Measurements from ENCODE around the gene CCDC92B. TPM values are rescaled to one million over a fixed set of nuclear protein-coding genes. Genes with fewer than 3 reads are reported as not detected.

CCDC92B gene
- total RNA-seq, 6 experiments from 2014 or later: not detected

DNA sequence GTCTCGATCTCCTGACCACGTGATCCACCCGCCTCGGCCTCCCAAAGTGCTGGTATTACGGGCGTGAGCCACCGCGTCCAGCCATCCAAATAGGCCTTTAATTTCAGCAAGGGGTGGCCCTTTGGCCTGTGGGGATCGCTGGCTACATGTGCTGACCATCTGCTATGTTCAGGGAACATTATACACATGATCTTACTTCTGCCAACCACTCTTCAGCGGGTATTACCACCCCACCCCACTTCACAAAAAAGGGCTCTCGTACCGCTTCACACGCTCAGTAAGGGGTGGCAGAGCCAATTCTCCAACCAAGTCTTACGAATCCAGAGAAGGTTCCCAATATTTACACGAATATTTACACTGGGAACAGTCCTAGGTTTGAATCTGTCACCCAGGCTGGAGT is 11.8 kb downstream of the CCDC92B start:
- Histone ChIP-seq H3K9me3 (no peaks in the 10 kb centered on the region), H3K4me3 (no peak overlapping the region), H3K36me3 (no peaks in the 10 kb centered on the region), H3K4me1 (no peaks in the 10 kb centered on the region), H3K27ac (no peak overlapping the region), H3K27me3 (no peaks in the 10 kb centered on the region)
- intact Hi-C loops (cut with DNase I): no loop called here
- 73% methylated on average over 8 of the region's 15 CpGs for WGBS (ENCODE audit: insufficient coverage, low coverage, low lambda C conversion rate, missing lambda C conversion rate)
- DNase-seq (no peak), ATAC-seq (no peak)
- TF ChIP-seq POLR2A (IDR thresholded peaks at IDR 0.05): no peak
- TF ChIP-seq, protein P1, sequence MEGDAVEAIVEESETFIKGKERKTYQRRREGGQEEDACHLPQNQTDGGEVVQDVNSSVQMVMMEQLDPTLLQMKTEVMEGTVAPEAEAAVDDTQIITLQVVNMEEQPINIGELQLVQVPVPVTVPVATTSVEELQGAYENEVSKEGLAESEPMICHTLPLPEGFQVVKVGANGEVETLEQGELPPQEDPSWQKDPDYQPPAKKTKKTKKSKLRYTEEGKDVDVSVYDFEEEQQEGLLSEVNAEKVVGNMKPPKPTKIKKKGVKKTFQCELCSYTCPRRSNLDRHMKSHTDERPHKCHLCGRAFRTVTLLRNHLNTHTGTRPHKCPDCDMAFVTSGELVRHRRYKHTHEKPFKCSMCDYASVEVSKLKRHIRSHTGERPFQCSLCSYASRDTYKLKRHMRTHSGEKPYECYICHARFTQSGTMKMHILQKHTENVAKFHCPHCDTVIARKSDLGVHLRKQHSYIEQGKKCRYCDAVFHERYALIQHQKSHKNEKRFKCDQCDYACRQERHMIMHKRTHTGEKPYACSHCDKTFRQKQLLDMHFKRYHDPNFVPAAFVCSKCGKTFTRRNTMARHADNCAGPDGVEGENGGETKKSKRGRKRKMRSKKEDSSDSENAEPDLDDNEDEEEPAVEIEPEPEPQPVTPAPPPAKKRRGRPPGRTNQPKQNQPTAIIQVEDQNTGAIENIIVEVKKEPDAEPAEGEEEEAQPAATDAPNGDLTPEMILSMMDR (IDR thresholded peaks at IDR 0.05): no peak

DNA sequence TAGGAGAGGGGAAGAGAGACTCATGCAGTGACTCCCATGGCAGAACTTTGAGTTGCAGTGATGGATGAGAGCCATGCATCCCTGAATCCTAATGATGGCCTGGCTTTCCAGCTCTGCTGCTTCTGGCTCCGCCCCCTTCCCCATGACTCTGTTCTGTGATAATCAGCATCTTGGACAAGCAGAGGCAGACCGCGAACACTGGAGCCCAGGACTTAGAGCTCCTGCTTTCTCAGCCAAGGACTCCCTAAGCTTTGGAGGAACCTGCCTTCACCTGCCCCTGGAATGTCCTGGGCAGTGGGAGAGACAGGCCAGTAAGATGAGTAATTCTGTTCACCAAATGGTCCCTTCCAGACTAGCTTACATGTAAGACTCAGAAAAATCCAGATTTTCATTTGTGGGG is 12.5 kb downstream of the CCDC92B start:
- DNase-seq (no peak), ATAC-seq (no peak)
- no peaks in the 10 kb centered on the region for H3K36me3 ChIP-seq
- no peak for TF ChIP-seq POLR2A (IDR thresholded peaks at IDR 0.05)
- TF ChIP-seq, protein P1 (IDR thresholded peaks at IDR 0.05): no peak
- intact Hi-C loops (cut with DNase I): no loop called here
- H3K4me1 ChIP-seq: no peaks in the 10 kb centered on the region
- H3K27me3 ChIP-seq: no peaks in the 10 kb centered on the region
- no peak overlapping the region for H3K27ac ChIP-seq
- no CpG with 5 or more reads among the region's 3 CpGs for WGBS (ENCODE audit: insufficient coverage, low coverage, low lambda C conversion rate, missing lambda C conversion rate)
- H3K9me3 ChIP-seq: no peaks in the 10 kb centered on the region
- no peak overlapping the region for H3K4me3 ChIP-seq

DNA sequence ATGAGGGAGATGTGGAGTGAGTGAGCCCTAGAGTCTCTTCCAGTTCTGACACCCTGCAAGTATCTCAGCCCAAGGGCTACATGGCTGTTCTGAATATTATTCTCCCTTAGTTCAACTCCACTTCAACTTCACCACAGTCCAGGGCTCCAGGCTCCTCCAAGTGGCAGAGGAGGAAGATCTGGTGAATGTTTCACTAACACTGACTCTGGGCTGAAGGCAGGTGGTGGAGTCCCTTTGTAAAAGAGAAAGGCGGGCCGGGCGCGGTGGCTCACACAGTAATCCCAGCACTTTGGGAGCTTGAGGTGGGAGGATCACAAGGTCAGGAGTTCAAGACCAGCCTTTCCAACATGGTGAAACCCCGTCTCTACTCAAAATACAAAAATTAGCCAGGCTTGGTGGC is 13.6 kb downstream of the CCDC92B start:
- Histone ChIP-seq H3K4me3 (no peak overlapping the region), H3K27me3 (no peaks in the 10 kb centered on the region), H3K9me3 (no peaks in the 10 kb centered on the region), H3K27ac (no peak overlapping the region), H3K36me3 (no peaks in the 10 kb centered on the region), H3K4me1 (no peaks in the 10 kb centered on the region)
- WGBS (ENCODE audit: insufficient coverage, low coverage, low lambda C conversion rate, missing lambda C conversion rate): 62% methylated on average over 5 of the region's 5 CpGs
- DNase-seq (no peak), ATAC-seq (no peak)
- TF ChIP-seq, protein P1 (IDR thresholded peaks at IDR 0.05): no peak
- no peak for TF ChIP-seq POLR2A (IDR thresholded peaks at IDR 0.05)
- intact Hi-C loops (cut with DNase I): no loop called here

DNA sequence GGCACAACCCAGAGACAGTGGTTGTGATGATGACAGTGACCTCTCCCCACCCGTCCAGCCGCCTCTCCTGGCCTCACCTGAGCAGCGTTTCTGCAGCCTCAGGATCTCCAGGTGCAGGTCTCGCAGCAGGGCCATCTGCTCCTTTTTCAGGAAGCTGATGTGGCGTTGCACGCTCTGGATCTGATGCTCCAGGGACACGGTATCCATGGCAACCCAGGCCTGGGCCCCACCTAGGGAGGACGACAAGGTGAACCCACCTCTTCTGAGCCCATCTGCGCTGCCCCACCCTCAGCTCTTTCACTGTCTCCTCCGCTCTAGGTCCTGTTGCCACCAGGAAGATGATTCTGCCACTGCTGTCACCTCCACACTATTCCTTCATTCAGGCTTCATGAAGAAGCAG is 14.5 kb downstream of the CCDC92B start:
- Histone ChIP-seq H3K27ac (no peak overlapping the region), H3K9me3 (no peaks in the 10 kb centered on the region), H3K36me3 (no peaks in the 10 kb centered on the region), H3K4me3 (no peak overlapping the region), H3K27me3 (no peaks in the 10 kb centered on the region), H3K4me1 (no peaks in the 10 kb centered on the region)
- DNase-seq (no peak), ATAC-seq (no peak)
- 73% methylated on average over 4 of the region's 10 CpGs for WGBS (ENCODE audit: insufficient coverage, low coverage, low lambda C conversion rate, missing lambda C conversion rate)
- intact Hi-C loops (cut with DNase I): no loop called here
- no peak for TF ChIP-seq POLR2A (IDR thresholded peaks at IDR 0.05)

DNA sequence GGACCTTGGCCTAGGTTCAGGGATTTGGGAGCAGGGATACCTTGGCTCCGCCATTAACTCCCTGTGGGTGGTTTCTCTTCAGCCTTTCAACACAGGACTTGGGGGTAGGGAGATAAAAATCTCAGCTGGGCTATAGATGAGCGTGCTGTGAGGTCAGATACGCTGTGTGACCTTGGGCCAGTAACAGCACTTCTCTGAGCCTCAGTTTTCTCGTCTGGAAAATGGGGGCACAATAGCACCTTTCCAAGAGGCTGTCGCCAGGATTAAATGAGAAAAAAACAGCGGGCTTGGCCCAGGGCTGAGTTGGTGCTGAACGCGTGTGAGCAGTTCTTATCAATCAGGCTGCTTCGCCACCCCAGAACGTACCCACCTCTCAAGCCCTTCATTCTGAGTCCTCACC is 17.6 kb downstream of the CCDC92B start:
- intact Hi-C loops (cut with DNase I): no loop called here
- H3K4me3 ChIP-seq: no peak overlapping the region
- ATAC-seq: no peak
- 57% methylated on average over 7 of the region's 10 CpGs for WGBS (ENCODE audit: insufficient coverage, low coverage, low lambda C conversion rate, missing lambda C conversion rate)
- H3K36me3 ChIP-seq: no peaks in the 10 kb centered on the region
- H3K27me3 ChIP-seq: no peaks in the 10 kb centered on the region
- no peak overlapping the region for H3K27ac ChIP-seq
- no peak for DNase-seq
- no peaks in the 10 kb centered on the region for H3K9me3 ChIP-seq
- no peaks in the 10 kb centered on the region for H3K4me1 ChIP-seq
- TF ChIP-seq, protein P1 (IDR thresholded peaks at IDR 0.05): no peak
- no peak for TF ChIP-seq POLR2A (IDR thresholded peaks at IDR 0.05)
